IMR-90 (cell line): ENCODE measurements around the gene EFCC1.

Experiments
- CTCF ChIP-seq: conservative IDR thresholded peaks from 2 replicates; pipeline ENCODE4 v1.5.1; 2012; ENCODE audit warnings: mild to moderate bottlenecking, low read depth, low read length, improper control_type of control experiment
- MXI1 ChIP-seq: IDR thresholded peaks from 2 replicates; pipeline ENCODE4 v1.6.1; 2012; ENCODE audit warnings: low read depth, mild to moderate bottlenecking, low read length, moderate library complexity, borderline replicate concordance
- POLR2A ChIP-seq: IDR thresholded peaks from 2 replicates; pipeline ENCODE4 v1.6.1; 2012; ENCODE audit warnings: mild to moderate bottlenecking, low read depth, low read length
- RAD21 ChIP-seq: IDR thresholded peaks from 2 replicates; pipeline ENCODE4 v1.6.1; 2012; ENCODE audit warnings: low read length, improper control_type of control experiment
- TF ChIP-seq, protein P1 (sequence below): fragments of 150-350 bp; IDR thresholded peaks from 2 replicates; pipeline ENCODE4 v1.6.1; 2016; ENCODE audit warnings: low read depth, mild to moderate bottlenecking, low read length, moderate library complexity, borderline replicate concordance

DNA sequence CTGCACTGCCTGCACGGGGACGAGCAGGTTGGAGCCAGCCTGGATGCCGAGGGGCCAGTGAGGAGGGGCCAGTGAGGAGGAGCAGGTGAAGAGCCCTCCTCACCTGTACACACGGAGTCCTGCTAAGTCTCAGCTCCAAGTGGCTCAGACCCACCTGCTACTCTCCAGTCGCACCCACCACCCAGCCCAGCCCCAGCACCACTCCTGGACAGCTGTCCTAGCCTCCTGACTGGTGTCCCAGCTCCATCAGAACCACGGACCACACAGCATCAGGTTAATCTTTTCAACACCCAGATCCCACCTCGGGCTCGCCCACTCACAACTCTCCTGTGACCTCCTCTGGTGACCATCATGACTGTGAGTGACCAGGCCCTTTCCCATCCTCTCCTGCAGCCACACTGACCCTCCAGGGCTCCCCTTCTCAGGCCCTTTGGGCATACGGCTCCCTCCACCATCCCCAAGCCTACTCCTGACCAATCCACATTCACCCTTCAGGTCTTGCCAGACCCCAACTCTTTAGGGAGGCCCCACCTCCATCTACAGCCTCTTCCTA, 13.8 kb downstream of the EFCC1 start:
- TF ChIP-seq, protein P1, sequence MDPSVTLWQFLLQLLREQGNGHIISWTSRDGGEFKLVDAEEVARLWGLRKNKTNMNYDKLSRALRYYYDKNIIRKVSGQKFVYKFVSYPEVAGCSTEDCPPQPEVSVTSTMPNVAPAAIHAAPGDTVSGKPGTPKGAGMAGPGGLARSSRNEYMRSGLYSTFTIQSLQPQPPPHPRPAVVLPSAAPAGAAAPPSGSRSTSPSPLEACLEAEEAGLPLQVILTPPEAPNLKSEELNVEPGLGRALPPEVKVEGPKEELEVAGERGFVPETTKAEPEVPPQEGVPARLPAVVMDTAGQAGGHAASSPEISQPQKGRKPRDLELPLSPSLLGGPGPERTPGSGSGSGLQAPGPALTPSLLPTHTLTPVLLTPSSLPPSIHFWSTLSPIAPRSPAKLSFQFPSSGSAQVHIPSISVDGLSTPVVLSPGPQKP = no peak
- TF ChIP-seq CTCF = no peak
- no peak for TF ChIP-seq POLR2A
- no peak for TF ChIP-seq RAD21
- no peak for TF ChIP-seq MXI1
